HEK293 (cell line): ENCODE measurements around the gene RPRD1A.

ENCODE experiments used
- CTCF ChIA-PET: fragments of 350-600 bp; formaldehyde crosslinking; extraction: SDS; loops from one replicate; lab custom pipeline; 2021; ENCODE audit warnings: antibody characterized with exemption; lab: Yijun Ruan, JAX
- POLR2A ChIA-PET: fragments of 300-600 bp; formaldehyde crosslinking; extraction: SDS; loops from one replicate; lab custom pipeline; 2020; ENCODE audit warnings: antibody characterized with exemption, inconsistent platforms; lab: Yijun Ruan, JAX
- H3K27ac ChIP-seq: fragments of 200-500 bp; sonication (Bioruptor generic); 2 replicates; pipeline ENCODE4 v1.5.1; 2014; ENCODE audit warnings: low read depth, low read length, control low read depth, inconsistent platforms; ENCODE audit errors: extremely low read depth
- H3K36me3 ChIP-seq, 2 experiments: fragments of 200-500 bp in 1 of 2; sonication (Bioruptor generic) in 1 of 2; 1 replicate in 1 of 2; 2 replicates in 1 of 2; pipeline ENCODE4 v1.5.1; 2014 to 2017; ENCODE audit warnings: inconsistent platforms in 2 of 2, low read length in 2 of 2; ENCODE audit not compliant: control insufficient read depth in 2 of 2, insufficient read depth in 1 of 2
- H3K4me1 ChIP-seq: fragments of 200-500 bp; sonication (Bioruptor generic); 2 replicates; pipeline ENCODE4 v1.5.1; 2014; ENCODE audit warnings: mild to moderate bottlenecking, low read length, inconsistent platforms; ENCODE audit not compliant: control insufficient read depth, insufficient read depth
- H3K4me3 ChIP-seq: 2 replicates; pipeline ENCODE4 v1.5.1; 2011; ENCODE audit warnings: low read depth, mild to moderate bottlenecking, control low read depth, low read length, moderate library complexity
- H3K9me3 ChIP-seq: fragments of 200-500 bp; sonication (Bioruptor generic); 2 replicates; pipeline ENCODE4 v1.5.1; 2014; ENCODE audit warnings: low read depth, low read length, inconsistent platforms; ENCODE audit not compliant: control insufficient read depth, insufficient read depth
- GLIS2 ChIP-seq: fragments of 450-650 bp; formaldehyde crosslinking; IDR thresholded peaks from 2 replicates; pipeline ENCODE4 v1.5.1; 2016; ENCODE audit warnings: missing biosample characterization, missing genetic modification characterization
- HOXA7 ChIP-seq: sonication (generic); formaldehyde crosslinking; IDR thresholded peaks from 2 replicates; pipeline ENCODE4 v1.8.1; 2022; ENCODE audit warnings: missing genetic modification reagents, borderline replicate concordance
- KLF1 ChIP-seq: fragments of 450-650 bp; formaldehyde crosslinking; IDR thresholded peaks from 2 replicates; pipeline ENCODE4 v1.5.1; 2016; ENCODE audit warnings: missing biosample characterization, missing genetic modification characterization
- KLF7 ChIP-seq: fragments of 450-650 bp; formaldehyde crosslinking; IDR thresholded peaks from 2 replicates; pipeline ENCODE4 v1.5.1; 2016; ENCODE audit warnings: missing biosample characterization, missing genetic modification characterization, borderline replicate concordance
- PRDM1 ChIP-seq: fragments of 450-650 bp; formaldehyde crosslinking; IDR thresholded peaks from 2 replicates; pipeline ENCODE4; 2016; ENCODE audit warnings: missing biosample characterization, missing genetic modification characterization
- SP7 ChIP-seq: fragments of 450-650 bp; formaldehyde crosslinking; IDR thresholded peaks from 2 replicates; pipeline ENCODE4 v1.5.1; 2016; ENCODE audit warnings: missing biosample characterization, missing genetic modification characterization
- ZBTB48 ChIP-seq: fragments of 450-650 bp; formaldehyde crosslinking; IDR thresholded peaks from 2 replicates; pipeline ENCODE4 v1.5.1; 2016; ENCODE audit warnings: missing biosample characterization, missing genetic modification characterization
- ZBTB8A ChIP-seq: fragments of 450-650 bp; formaldehyde crosslinking; IDR thresholded peaks from 2 replicates; pipeline ENCODE4 v1.5.1; 2016; ENCODE audit warnings: missing biosample characterization, missing genetic modification characterization
- ZEB2 ChIP-seq: fragments of 450-650 bp; formaldehyde crosslinking; IDR thresholded peaks from 2 replicates; pipeline ENCODE4 v1.5.1; 2016; ENCODE audit warnings: missing biosample characterization, missing genetic modification characterization
- ZIC2 ChIP-seq: fragments of 450-650 bp; formaldehyde crosslinking; IDR thresholded peaks from 2 replicates; pipeline ENCODE4 v1.5.1; 2016; ENCODE audit warnings: missing biosample characterization, missing genetic modification characterization
- ZNF121 ChIP-seq: fragments of 450-650 bp; formaldehyde crosslinking; IDR thresholded peaks from 2 replicates; pipeline ENCODE4 v1.5.1; 2016; ENCODE audit warnings: missing biosample characterization, missing genetic modification characterization
- ZNF174 ChIP-seq: fragments of 450-650 bp; formaldehyde crosslinking; IDR thresholded peaks from 2 replicates; pipeline ENCODE4 v1.5.0; 2017; ENCODE audit warnings: missing biosample characterization, mild to moderate bottlenecking, missing genetic modification characterization
- ZNF2 ChIP-seq: fragments of 450-650 bp; formaldehyde crosslinking; IDR thresholded peaks from 2 replicates; pipeline ENCODE4 v1.5.1; 2016; ENCODE audit warnings: missing biosample characterization, missing genetic modification characterization
- ZNF266 ChIP-seq: fragments of 450-650 bp; formaldehyde crosslinking; IDR thresholded peaks from 2 replicates; pipeline ENCODE4 v1.5.1; 2016; ENCODE audit warnings: missing biosample characterization, missing genetic modification characterization, low read depth
- ZNF366 ChIP-seq: fragments of 450-650 bp; formaldehyde crosslinking; conservative IDR thresholded peaks from 2 replicates; pipeline ENCODE4 v1.5.1; 2016; ENCODE audit warnings: missing biosample characterization, missing genetic modification characterization
- ZNF610 ChIP-seq: fragments of 450-650 bp; formaldehyde crosslinking; IDR thresholded peaks from 2 replicates; pipeline ENCODE4 v1.5.1; 2016; ENCODE audit warnings: missing biosample characterization, missing genetic modification characterization, borderline replicate concordance
- ZNF626 ChIP-seq: fragments of 450-650 bp; sonication (Bioruptor Pico); formaldehyde crosslinking; IDR thresholded peaks from 2 replicates; pipeline ENCODE4 v1.5.1; 2018; ENCODE audit warnings: missing biosample characterization, missing genetic modification characterization, inconsistent platforms
- ZNF701 ChIP-seq: fragments of 450-650 bp; formaldehyde crosslinking; IDR thresholded peaks from 2 replicates; pipeline ENCODE4 v1.5.1; 2016; ENCODE audit warnings: missing biosample characterization, missing genetic modification characterization
- ZNF768 ChIP-seq: fragments of 450-650 bp; formaldehyde crosslinking; IDR thresholded peaks from 2 replicates; pipeline ENCODE4 v1.5.1; 2018; ENCODE audit warnings: missing biosample characterization, mild to moderate bottlenecking, missing genetic modification characterization
- ZNF777 ChIP-seq: fragments of 450-650 bp; formaldehyde crosslinking; IDR thresholded peaks from 2 replicates; pipeline ENCODE4 v1.5.1; 2017; ENCODE audit warnings: missing biosample characterization, missing genetic modification characterization, borderline replicate concordance
- ZNF843 ChIP-seq: fragments of 450-650 bp; formaldehyde crosslinking; IDR thresholded peaks from 2 replicates; pipeline ENCODE4 v1.5.1; 2016; ENCODE audit warnings: missing biosample characterization, missing genetic modification characterization
- TF ChIP-seq, protein P1 (sequence below): fragments of 450-650 bp; formaldehyde crosslinking; conservative IDR thresholded peaks from 2 replicates; pipeline ENCODE4 v1.5.1; 2016; ENCODE audit warnings: low read depth, missing biosample characterization, missing genetic modification characterization
- TF ChIP-seq, protein P2 (sequence below): fragments of 450-650 bp; formaldehyde crosslinking; optimal IDR thresholded peaks from 2 replicates; pipeline ENCODE3; 2016; ENCODE audit warnings: missing biosample characterization, mild to moderate bottlenecking, missing genetic modification characterization
- TF ChIP-seq, protein P3 (sequence below): fragments of 450-650 bp; formaldehyde crosslinking; IDR thresholded peaks from 2 replicates; pipeline ENCODE4 v1.5.1; 2016; ENCODE audit warnings: missing biosample characterization, missing genetic modification characterization
- TF ChIP-seq, protein P4 (sequence below): fragments of 450-650 bp; formaldehyde crosslinking; IDR thresholded peaks from 2 replicates; pipeline ENCODE4 v1.5.1; 2016; ENCODE audit warnings: missing biosample characterization, missing genetic modification characterization

RPRD1A gene

DNA sequence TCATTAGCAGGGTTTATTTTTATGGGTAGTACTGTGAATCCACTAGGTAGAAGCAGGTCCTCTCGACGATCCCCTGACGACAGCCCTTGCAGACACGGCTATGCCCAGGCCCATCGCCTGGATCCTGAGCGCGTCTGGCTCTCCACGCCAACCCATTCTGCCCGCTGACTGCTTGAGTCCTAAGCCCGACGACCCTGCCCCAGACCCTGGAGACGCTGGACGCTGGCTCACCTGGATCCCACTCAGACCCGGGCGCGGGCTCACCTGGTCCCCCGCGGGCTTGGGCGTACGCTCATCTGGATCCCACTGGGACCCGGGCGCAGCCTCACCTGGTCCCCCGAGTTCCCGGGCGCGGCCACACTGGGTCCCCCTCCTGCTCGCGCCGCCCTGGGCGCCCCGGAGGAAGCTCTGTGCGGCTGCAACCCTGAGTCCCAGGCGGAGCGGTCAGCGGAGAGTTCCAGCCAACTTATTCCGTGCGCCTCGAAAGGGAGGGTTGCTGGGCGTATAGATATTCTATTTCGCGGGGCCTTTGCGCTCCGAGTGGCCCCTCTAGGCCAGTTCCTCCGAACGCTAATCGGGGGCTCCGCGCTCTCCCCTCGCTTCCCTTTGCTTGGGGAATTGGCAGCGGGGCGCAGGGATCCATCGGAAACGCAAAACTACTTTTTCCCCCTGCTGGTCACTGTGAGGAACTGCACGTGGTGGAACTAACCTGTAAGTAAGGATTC, 117.3 kb downstream of the RPRD1A start (continued):
- TF ChIP-seq, protein P1, sequence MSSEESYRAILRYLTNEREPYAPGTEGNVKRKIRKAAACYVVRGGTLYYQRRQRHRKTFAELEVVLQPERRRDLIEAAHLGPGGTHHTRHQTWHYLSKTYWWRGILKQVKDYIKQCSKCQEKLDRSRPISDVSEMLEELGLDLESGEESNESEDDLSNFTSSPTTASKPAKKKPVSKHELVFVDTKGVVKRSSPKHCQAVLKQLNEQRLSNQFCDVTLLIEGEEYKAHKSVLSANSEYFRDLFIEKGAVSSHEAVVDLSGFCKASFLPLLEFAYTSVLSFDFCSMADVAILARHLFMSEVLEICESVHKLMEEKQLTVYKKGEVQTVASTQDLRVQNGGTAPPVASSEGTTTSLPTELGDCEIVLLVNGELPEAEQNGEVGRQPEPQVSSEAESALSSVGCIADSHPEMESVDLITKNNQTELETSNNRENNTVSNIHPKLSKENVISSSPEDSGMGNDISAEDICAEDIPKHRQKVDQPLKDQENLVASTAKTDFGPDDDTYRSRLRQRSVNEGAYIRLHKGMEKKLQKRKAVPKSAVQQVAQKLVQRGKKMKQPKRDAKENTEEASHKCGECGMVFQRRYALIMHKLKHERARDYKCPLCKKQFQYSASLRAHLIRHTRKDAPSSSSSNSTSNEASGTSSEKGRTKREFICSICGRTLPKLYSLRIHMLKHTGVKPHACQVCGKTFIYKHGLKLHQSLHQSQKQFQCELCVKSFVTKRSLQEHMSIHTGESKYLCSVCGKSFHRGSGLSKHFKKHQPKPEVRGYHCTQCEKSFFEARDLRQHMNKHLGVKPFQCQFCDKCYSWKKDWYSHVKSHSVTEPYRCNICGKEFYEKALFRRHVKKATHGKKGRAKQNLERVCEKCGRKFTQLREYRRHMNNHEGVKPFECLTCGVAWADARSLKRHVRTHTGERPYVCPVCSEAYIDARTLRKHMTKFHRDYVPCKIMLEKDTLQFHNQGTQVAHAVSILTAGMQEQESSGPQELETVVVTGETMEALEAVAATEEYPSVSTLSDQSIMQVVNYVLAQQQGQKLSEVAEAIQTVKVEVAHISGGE (tag by site-specific recombination): peak; percentile 47
- TF ChIP-seq ZNF777 (tag by site-specific recombination): peak; percentile 94
- 0 out of 2 replicates have a peak, but pooled peaks have one; percentile 17 for TF ChIP-seq KLF1 (tag by site-specific recombination)
- TF ChIP-seq ZNF843: no peak
- TF ChIP-seq ZEB2 (tag by site-specific recombination): 0 out of 2 replicates have a peak, but pooled peaks have one; percentile 22
- no peak for TF ChIP-seq ZNF174
- TF ChIP-seq ZBTB8A (tag by site-specific recombination): peak; percentile 44
- peak; percentile 57; the same call in 1 of the 2 replicates for TF ChIP-seq ZNF610 (tag by site-specific recombination)
- TF ChIP-seq GLIS2: peak; percentile 73
- no peak for TF ChIP-seq PRDM1 (tag by site-specific recombination)
- TF ChIP-seq, protein P2, sequence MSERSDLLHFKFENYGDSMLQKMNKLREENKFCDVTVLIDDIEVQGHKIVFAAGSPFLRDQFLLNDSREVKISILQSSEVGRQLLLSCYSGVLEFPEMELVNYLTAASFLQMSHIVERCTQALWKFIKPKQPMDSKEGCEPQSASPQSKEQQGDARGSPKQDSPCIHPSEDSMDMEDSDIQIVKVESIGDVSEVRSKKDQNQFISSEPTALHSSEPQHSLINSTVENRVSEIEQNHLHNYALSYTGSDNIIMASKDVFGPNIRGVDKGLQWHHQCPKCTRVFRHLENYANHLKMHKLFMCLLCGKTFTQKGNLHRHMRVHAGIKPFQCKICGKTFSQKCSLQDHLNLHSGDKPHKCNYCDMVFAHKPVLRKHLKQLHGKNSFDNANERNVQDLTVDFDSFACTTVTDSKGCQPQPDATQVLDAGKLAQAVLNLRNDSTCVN: peak; percentile 26
- TF ChIP-seq, protein P3, sequence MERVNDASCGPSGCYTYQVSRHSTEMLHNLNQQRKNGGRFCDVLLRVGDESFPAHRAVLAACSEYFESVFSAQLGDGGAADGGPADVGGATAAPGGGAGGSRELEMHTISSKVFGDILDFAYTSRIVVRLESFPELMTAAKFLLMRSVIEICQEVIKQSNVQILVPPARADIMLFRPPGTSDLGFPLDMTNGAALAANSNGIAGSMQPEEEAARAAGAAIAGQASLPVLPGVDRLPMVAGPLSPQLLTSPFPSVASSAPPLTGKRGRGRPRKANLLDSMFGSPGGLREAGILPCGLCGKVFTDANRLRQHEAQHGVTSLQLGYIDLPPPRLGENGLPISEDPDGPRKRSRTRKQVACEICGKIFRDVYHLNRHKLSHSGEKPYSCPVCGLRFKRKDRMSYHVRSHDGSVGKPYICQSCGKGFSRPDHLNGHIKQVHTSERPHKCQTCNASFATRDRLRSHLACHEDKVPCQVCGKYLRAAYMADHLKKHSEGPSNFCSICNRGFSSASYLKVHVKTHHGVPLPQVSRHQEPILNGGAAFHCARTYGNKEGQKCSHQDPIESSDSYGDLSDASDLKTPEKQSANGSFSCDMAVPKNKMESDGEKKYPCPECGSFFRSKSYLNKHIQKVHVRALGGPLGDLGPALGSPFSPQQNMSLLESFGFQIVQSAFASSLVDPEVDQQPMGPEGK (tag by site-specific recombination): peak; percentile 52
- peak; percentile 68; the same call in 1 of the 2 replicates for TF ChIP-seq ZBTB48 (tag by site-specific recombination)
- no peak for TF ChIP-seq ZNF366 (tag by site-specific recombination)
- TF ChIP-seq, all 188 proteins: peak for 22

DNA sequence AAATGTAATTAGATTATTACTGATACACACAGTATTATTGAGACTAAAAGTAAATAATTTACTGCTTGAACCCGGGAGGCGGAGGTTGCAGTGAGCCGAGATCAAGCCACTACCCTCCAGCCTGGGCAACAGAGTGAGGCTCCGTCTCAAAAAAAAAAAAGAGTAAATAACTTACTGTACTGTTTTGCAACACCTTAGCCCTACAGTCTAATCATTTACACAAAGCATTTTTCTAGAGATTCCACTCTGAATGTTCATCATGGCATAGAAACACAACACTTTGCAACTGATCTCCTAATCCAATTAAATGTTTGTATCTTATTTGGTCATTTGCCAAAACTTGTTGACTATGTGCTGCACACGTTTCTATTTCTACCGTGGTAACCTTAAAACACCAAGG, 118.3 kb downstream of the RPRD1A start:
- H3K4me1 ChIP-seq: no peaks in the 10 kb centered on the region
- no peak overlapping the region for H3K27ac ChIP-seq
- no peaks in the 10 kb centered on the region for H3K36me3 ChIP-seq
- H3K4me3 ChIP-seq: no peak overlapping the region
- no peaks in the 10 kb centered on the region for H3K9me3 ChIP-seq
- TF ChIP-seq, protein P4, sequence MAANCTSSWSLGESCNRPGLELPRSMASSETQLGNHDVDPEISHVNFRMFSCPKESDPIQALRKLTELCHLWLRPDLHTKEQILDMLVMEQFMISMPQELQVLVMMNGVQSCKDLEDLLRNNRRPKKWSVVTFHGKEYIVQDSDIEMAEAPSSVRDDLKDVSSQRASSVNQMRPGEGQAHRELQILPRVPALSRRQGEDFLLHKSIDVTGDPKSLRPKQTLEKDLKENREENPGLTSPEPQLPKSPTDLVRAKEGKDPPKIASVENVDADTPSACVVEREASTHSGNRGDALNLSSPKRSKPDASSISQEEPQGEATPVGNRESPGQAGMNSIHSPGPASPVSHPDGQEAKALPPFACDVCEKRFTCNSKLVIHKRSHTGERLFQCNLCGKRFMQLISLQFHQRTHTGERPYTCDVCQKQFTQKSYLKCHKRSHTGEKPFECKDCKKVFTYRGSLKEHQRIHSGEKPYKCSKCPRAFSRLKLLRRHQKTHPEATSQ: no peak
- no peak for TF ChIP-seq ZNF174
- TF ChIP-seq ZNF626 (tag by site-specific recombination): no peak
- TF ChIP-seq SP7 (tag by site-specific recombination): no peak
- no peak for TF ChIP-seq ZBTB48 (tag by site-specific recombination)
- no peak for TF ChIP-seq HOXA7 (CRISPR knock-in tag)
- TF ChIP-seq ZNF121: no peak
- TF ChIP-seq ZNF768 (tag by site-specific recombination): no peak
- no peak for TF ChIP-seq ZNF266 (tag by site-specific recombination)
- TF ChIP-seq ZNF2 (tag by site-specific recombination): no peak
- no peak for TF ChIP-seq ZNF701 (tag by site-specific recombination)
- no peak for TF ChIP-seq ZIC2
- no peak for TF ChIP-seq KLF7 (tag by site-specific recombination)
- POLR2A ChIA-PET: no interaction called here
- CTCF ChIA-PET: interaction anchor here (0.8 to 2.9 kb wide), 6 partner anchors 7 to 717 kb away, joined by 3 to 25 read pairs (median 10); no protein-coding TSS in a partner anchor
